CD4-positive, alpha-beta memory T cell (primary cell): ENCODE results near the gene SCRN3. TPM values are rescaled to one million over a fixed set of nuclear protein-coding genes. Genes with fewer than 3 reads are reported as not detected.
A peak's percentile ranks its signal among the peaks of the same experiment; 100 is the strongest.

Source experiments
- CTCF ChIA-PET: fragments of 350-600 bp; sonication (Branson Sonifier 250); formaldehyde crosslinking; loops from one replicate; lab custom pipeline; 2021; ENCODE audit warnings: inconsistent platforms; ENCODE audit not compliant: partially characterized antibody; lab: Charles Lee
- POLR2A ChIA-PET: fragments of 350-600 bp; sonication (Branson Sonifier 250); formaldehyde crosslinking; loops from one replicate; lab custom pipeline; 2021; ENCODE audit not compliant: partially characterized antibody; lab: Charles Lee
- DNase-seq, 5 donors: peaks; one replicate each; pipeline versions ENCODE4 v3.0.0 to v3.0.0-alpha.2; 2020 to 2022; ENCODE audit warnings: mixed read lengths in 1 of 5
- H3K27ac ChIP-seq: one replicate; pipeline ENCODE4 v1.7.0; 2013; ENCODE audit warnings: low read depth, low read length
- H3K27me3 ChIP-seq: 2 replicates; pipeline ENCODE4 v1.7.0; 2013; ENCODE audit warnings: mild to moderate bottlenecking, low read length, moderate library complexity; ENCODE audit not compliant: insufficient read depth
- H3K36me3 ChIP-seq: 2 replicates; pipeline ENCODE4 v1.7.0; 2013; ENCODE audit warnings: mild to moderate bottlenecking, low read length, moderate library complexity; ENCODE audit not compliant: insufficient read depth
- H3K4me1 ChIP-seq: 2 replicates; pipeline ENCODE4 v1.7.0; 2013; ENCODE audit warnings: mild to moderate bottlenecking, low read length, moderate library complexity; ENCODE audit not compliant: insufficient read depth
- H3K4me3 ChIP-seq, 2 donors: one replicate each; pipeline ENCODE4 v1.7.0; 2013; ENCODE audit warnings: low read length in 2 of 2, mild to moderate bottlenecking in 1 of 2
- H3K9me3 ChIP-seq, 2 donors: one replicate each; pipeline ENCODE4 v1.7.0; 2013; ENCODE audit warnings: low read length in 2 of 2, control low read depth in 1 of 2; ENCODE audit not compliant: control insufficient read depth in 1 of 2
- H3K27ac Mint-ChIP-seq, 7 donors: one replicate each; pipeline ENCODE4 v1.8.0; 2020 to 2021; ENCODE audit warnings: mixed read lengths in 7 of 7, mild to moderate bottlenecking in 6 of 7, inconsistent platforms in 3 of 7, moderate library complexity in 3 of 7
- H3K27me3 Mint-ChIP-seq, 2 donors: one replicate each; pipeline ENCODE4 v1.8.0; 2020 to 2021; ENCODE audit warnings: mixed read lengths in 2 of 2
- H3K36me3 Mint-ChIP-seq, 2 donors: one replicate each; pipeline ENCODE4 v1.8.0; 2020 to 2021; ENCODE audit warnings: mixed read lengths in 2 of 2, inconsistent platforms in 1 of 2, mild to moderate bottlenecking in 1 of 2
- H3K4me1 Mint-ChIP-seq, 4 donors: one replicate each; pipeline ENCODE4 v1.8.0; 2020 to 2021; ENCODE audit warnings: mixed read lengths in 4 of 4, mild to moderate bottlenecking in 1 of 4
- H3K4me3 Mint-ChIP-seq, 8 donors: one replicate each; pipeline ENCODE4 v1.8.0; 2020 to 2021; ENCODE audit warnings: mixed read lengths in 8 of 8, mild to moderate bottlenecking in 7 of 8, moderate library complexity in 6 of 8, inconsistent platforms in 3 of 8
- H3K9me3 Mint-ChIP-seq, 8 donors: one replicate each; pipeline ENCODE4 v1.8.0; 2020 to 2021; ENCODE audit warnings: mixed read lengths in 8 of 8, mild to moderate bottlenecking in 5 of 8, inconsistent platforms in 3 of 8, moderate library complexity in 1 of 8
- intact Hi-C: fragments of 100-400 bp; cut with micrococcal nuclease; formaldehyde crosslinking; loops from one replicate; pipeline ENCODE4 v1.15.1; 2023
- polyA plus RNA-seq, 2 donors: library from polyadenylated mRNA; unstranded; fragments of 300-500 nt; fragmentation: Illumina TruSeq; gene quantifications; one replicate each; pipeline ENCODE4 v1.2.3, GENCODE V29; 2021
- total RNA-seq, 2 experiments: library from RNA; stranded (reverse); gene quantifications; one replicate each; pipeline ENCODE4 v1.2.3, GENCODE V29; 2021

Gene SCRN3
- total and polyA plus RNA-seq, 4 experiments from 2014 or later, result 10.8 to 15.2 (median 13.2) TPM

GRCh38 chr2:174431902-174432301, 36.4 kb downstream of the SCRN3 start:
- H3K4me3 Mint-ChIP-seq, result no peak overlapping the region

GRCh38 chr2:174436351-174436750, 40.8 kb downstream of the SCRN3 start:
- Histone ChIP-seq H3K9me3 (no peaks in the 10 kb centered on the region), H3K4me3 (no peak overlapping the region), H3K4me1 (no peaks in the 10 kb centered on the region), H3K27ac (no peak overlapping the region), H3K36me3 (peaks cover 7% of the 10 kb centered on the region), H3K27me3 (no peaks in the 10 kb centered on the region)
- Mint-ChIP-seq H3K4me1 (peaks cover 0 to 2% (median under 1%) of the 10 kb centered on the region in 4 donors), H3K36me3 (peaks cover 36 to 46% of the 10 kb centered on the region in 2 donors), H3K27ac (no peak overlapping the region), H3K4me3 (no peak overlapping the region), H3K9me3 (no peaks in the 10 kb centered on the region), H3K27me3 (no peaks in the 10 kb centered on the region)
- intact Hi-C loops, result no loop called here
- CTCF ChIA-PET, result no interaction called here
- POLR2A ChIA-PET, result no interaction called here
- no peak for DNase-seq

More at GRCh38 chr2:174431902-174432301, 36.4 kb downstream of the SCRN3 start:
- H3K27me3 ChIP-seq, result no peaks in the 10 kb centered on the region
- no peak overlapping the region for H3K27ac ChIP-seq
- ChIA-PET POLR2A (interaction anchor here (1.1 kb wide), 1 partner anchor 14 kb away, joined by 3 read pairs; no protein-coding TSS in a partner anchor), CTCF (no interaction called here)
- Mint-ChIP-seq H3K27ac (no peak overlapping the region), H3K4me1 (peaks cover 0 to 1% (median 0%) of the 10 kb centered on the region in 4 donors), H3K36me3 (peaks cover 42 to 45% of the 10 kb centered on the region in 2 donors), H3K9me3 (peaks cover 0 to 7% (median 2%) of the 10 kb centered on the region in 8 donors), H3K27me3 (no peaks in the 10 kb centered on the region)
- peaks cover 10% of the 10 kb centered on the region for H3K36me3 ChIP-seq
- intact Hi-C loops, result no loop called here
- H3K9me3 ChIP-seq, result no peaks in the 10 kb centered on the region
- no peak for DNase-seq
- no peak overlapping the region for H3K4me3 ChIP-seq
- H3K4me1 ChIP-seq, result no peaks in the 10 kb centered on the region

- POLR2A ChIA-PET, result no interaction called here
- intact Hi-C loops, result no loop called here
- H3K9me3 Mint-ChIP-seq, result no peaks in the 10 kb centered on the region
- no peaks in the 10 kb centered on the region for H3K9me3 ChIP-seq
- peaks cover 19% of the 10 kb centered on the region for H3K36me3 ChIP-seq
- CTCF ChIA-PET, result no interaction called here
- H3K27me3 ChIP-seq, result no peaks in the 10 kb centered on the region
- H3K27ac Mint-ChIP-seq, result peak overlapping the region in 1 of 7 donors; percentile 6
- H3K27ac ChIP-seq, result no peak overlapping the region
- no peak overlapping the region for H3K4me3 Mint-ChIP-seq
- H3K36me3 Mint-ChIP-seq, result peaks cover 33 to 53% of the 10 kb centered on the region in 2 donors
- H3K4me1 ChIP-seq, result no peaks in the 10 kb centered on the region
- H3K4me1 Mint-ChIP-seq, result peaks cover 0 to 2% (median under 1%) of the 10 kb centered on the region in 4 donors
- no peak overlapping the region for H3K4me3 ChIP-seq
- H3K27me3 Mint-ChIP-seq, result no peaks in the 10 kb centered on the region
- DNase-seq, result no peak
Observed at GRCh38 chr2:174438146-174438886, 42.8 kb downstream of the SCRN3 start.

- Mint-ChIP-seq H3K27ac (no peak overlapping the region), H3K9me3 (no peaks in the 10 kb centered on the region), H3K4me3 (no peak overlapping the region), H3K36me3 (peaks cover 31 to 54% of the 10 kb centered on the region in 2 donors), H3K4me1 (peaks cover 0 to 2% (median 0%) of the 10 kb centered on the region in 4 donors), H3K27me3 (no peaks in the 10 kb centered on the region)
- Histone ChIP-seq H3K27ac (no peak overlapping the region), H3K4me1 (no peaks in the 10 kb centered on the region), H3K9me3 (no peaks in the 10 kb centered on the region), H3K36me3 (peaks cover 19% of the 10 kb centered on the region), H3K4me3 (no peak overlapping the region), H3K27me3 (no peaks in the 10 kb centered on the region)
- ChIA-PET POLR2A (no interaction called here), CTCF (no interaction called here)
- no peak for DNase-seq
- intact Hi-C loops, result no loop called here
Observed at GRCh38 chr2:174439323-174439722, 43.8 kb downstream of the SCRN3 start.

- Mint-ChIP-seq H3K36me3 (peaks cover 35 to 57% of the 10 kb centered on the region in 2 donors), H3K27ac (no peak overlapping the region), H3K27me3 (no peaks in the 10 kb centered on the region), H3K4me3 (no peak overlapping the region), H3K4me1 (peaks cover 0 to 2% (median 0%) of the 10 kb centered on the region in 4 donors), H3K9me3 (no peaks in the 10 kb centered on the region)
- POLR2A ChIA-PET, result no interaction called here
- Histone ChIP-seq H3K27ac (no peak overlapping the region), H3K4me1 (no peaks in the 10 kb centered on the region), H3K36me3 (peaks cover 23% of the 10 kb centered on the region), H3K27me3 (no peaks in the 10 kb centered on the region), H3K9me3 (no peaks in the 10 kb centered on the region), H3K4me3 (no peak overlapping the region)
- DNase-seq, result no peak
- CTCF ChIA-PET, result no interaction called here
- intact Hi-C loops, result no loop called here
Observed at GRCh38 chr2:174439950-174440349, 44.4 kb downstream of the SCRN3 start.

- Mint-ChIP-seq H3K27ac (peak overlapping the region in 2 of 7 donors; percentile 31 to 77), H3K9me3 (peaks cover 0 to 1% (median 0%) of the 10 kb centered on the region in 8 donors)
Observed at GRCh38 chr2:174442546-174443510, 47.3 kb downstream of the SCRN3 start.

GRCh38 chr2:174444761-174445160, 49.2 kb downstream of the SCRN3 start:
- Histone ChIP-seq H3K27ac (no peak overlapping the region), H3K4me1 (no peaks in the 10 kb centered on the region), H3K9me3 (no peaks in the 10 kb centered on the region), H3K27me3 (no peaks in the 10 kb centered on the region), H3K36me3 (peaks cover 21% of the 10 kb centered on the region), H3K4me3 (no peak overlapping the region)
- H3K4me1 Mint-ChIP-seq, result peaks cover 0 to 8% (median 4%) of the 10 kb centered on the region in 4 donors
- intact Hi-C loops, result no loop called here
- ChIA-PET POLR2A (no interaction called here), CTCF (no interaction called here)
- H3K27me3 Mint-ChIP-seq, result no peaks in the 10 kb centered on the region
- peaks cover 0 to 1% (median 0%) of the 10 kb centered on the region in 8 donors for H3K9me3 Mint-ChIP-seq
- H3K27ac Mint-ChIP-seq, result peak overlapping the region in 4 of 7 donors; percentile 9 to 55 (median 31)
- DNase-seq, result no peak
- peaks cover 37 to 63% of the 10 kb centered on the region in 2 donors for H3K36me3 Mint-ChIP-seq
- H3K4me3 Mint-ChIP-seq, result no peak overlapping the region

More at GRCh38 chr2:174442546-174443510, 47.3 kb downstream of the SCRN3 start:
- peaks cover 21% of the 10 kb centered on the region for H3K36me3 ChIP-seq
- intact Hi-C loops, result no loop called here
- no peaks in the 10 kb centered on the region for H3K9me3 ChIP-seq
- no peak overlapping the region for H3K27ac ChIP-seq
- Mint-ChIP-seq H3K4me3 (no peak overlapping the region), H3K27me3 (no peaks in the 10 kb centered on the region), H3K36me3 (peaks cover 30 to 57% of the 10 kb centered on the region in 2 donors), H3K4me1 (no peaks in the 10 kb centered on the region)
- H3K4me3 ChIP-seq, result no peak overlapping the region
- ChIA-PET CTCF (interaction anchor here (1.0 kb wide), 1 partner anchor 19 kb away, joined by 5 read pairs; no protein-coding TSS in a partner anchor), POLR2A (no interaction called here)
- no peaks in the 10 kb centered on the region for H3K27me3 ChIP-seq
- no peak for DNase-seq
- H3K4me1 ChIP-seq, result no peaks in the 10 kb centered on the region
